SK-N-SH treated with all-trans-retinoic acid at 6 μM for 48 hours (cell line): ENCODE results near the gene PIH1D1.

ENCODE experiments used
- ATAC-seq: fragments of 200-7000 bp; cut with Tn5 transposase; 3 replicates; pipeline ENCODE4 v1.9.1; 2020; ENCODE audit warnings: mild to moderate bottlenecking, moderate library complexity
- ARNTL ChIP-seq: fragments of 450-650 bp; formaldehyde crosslinking; IDR thresholded peaks from 2 replicates; pipeline ENCODE4 v1.5.0; 2020; ENCODE audit warnings: low read depth, mild to moderate bottlenecking, moderate library complexity, borderline replicate concordance
- BACH2 ChIP-seq: fragments of 250-450 bp; sonication (Bioruptor Pico); IDR thresholded peaks from 2 replicates; pipeline ENCODE4 v1.9.0; 2021; ENCODE audit warnings: mild to moderate bottlenecking, borderline replicate concordance
- CSDC2 ChIP-seq: fragments of 250-450 bp; sonication (Bioruptor Pico); IDR thresholded peaks from 2 replicates; pipeline ENCODE4 v1.5.0; 2020; ENCODE audit warnings: mild to moderate bottlenecking, moderate library complexity
- ESRRG ChIP-seq: fragments of 250-450 bp; sonication (Bioruptor Pico); IDR thresholded peaks from 2 replicates; pipeline ENCODE4 v1.6.1; 2021; ENCODE audit warnings: mild to moderate bottlenecking
- GLIS3 ChIP-seq: fragments of 250-450 bp; sonication (Bioruptor Pico); IDR thresholded peaks from 2 replicates; pipeline ENCODE4 v1.5.0; 2020; ENCODE audit warnings: mild to moderate bottlenecking, moderate library complexity
- ISL1 ChIP-seq: fragments of 250-450 bp; sonication (Bioruptor Pico); IDR thresholded peaks from 2 replicates; pipeline ENCODE4 v2.1.2; 2022; ENCODE audit warnings: mild to moderate bottlenecking, moderate library complexity
- PPARA ChIP-seq: fragments of 250-450 bp; sonication (Bioruptor Pico); IDR thresholded peaks from 2 replicates; pipeline ENCODE4 v1.5.0; 2020; ENCODE audit warnings: mild to moderate bottlenecking, borderline replicate concordance
- RARB ChIP-seq: fragments of 250-450 bp; sonication (Bioruptor Pico); IDR thresholded peaks from 2 replicates; pipeline ENCODE4 v1.8.0; 2021; ENCODE audit warnings: mild to moderate bottlenecking, moderate library complexity
- SNAI2 ChIP-seq: fragments of 250-450 bp; sonication (Bioruptor Pico); IDR thresholded peaks from 2 replicates; pipeline ENCODE4 v1.5.0; 2020; ENCODE audit warnings: mild to moderate bottlenecking, moderate library complexity
- TCF4 ChIP-seq: fragments of 250-450 bp; sonication (Bioruptor Pico); IDR thresholded peaks from 2 replicates; pipeline ENCODE4 v1.8.0; 2021; ENCODE audit warnings: mild to moderate bottlenecking, moderate library complexity, borderline replicate concordance
- TOX ChIP-seq: fragments of 250-450 bp; sonication (Bioruptor Pico); IDR thresholded peaks from 2 replicates; pipeline ENCODE4 v1.8.0; 2021; ENCODE audit warnings: mild to moderate bottlenecking, moderate library complexity, borderline replicate concordance
- ZC3H10 ChIP-seq: fragments of 250-450 bp; sonication (Bioruptor Pico); IDR thresholded peaks from 2 replicates; pipeline ENCODE4 v1.5.1; 2021; ENCODE audit warnings: mild to moderate bottlenecking, moderate library complexity
- ZFP3 ChIP-seq: fragments of 250-450 bp; sonication (Bioruptor Pico); IDR thresholded peaks from 2 replicates; pipeline ENCODE4 v1.5.0; 2020; ENCODE audit warnings: mild to moderate bottlenecking, moderate library complexity
- ZFP30 ChIP-seq: fragments of 450-650 bp; formaldehyde crosslinking; IDR thresholded peaks from 2 replicates; pipeline ENCODE4 v1.5.0; 2022; ENCODE audit warnings: mild to moderate bottlenecking, moderate library complexity
- ZNF565 ChIP-seq: fragments of 450-650 bp; formaldehyde crosslinking; conservative IDR thresholded peaks from 2 replicates; pipeline ENCODE4 v1.5.0; 2020; ENCODE audit warnings: low read depth, mild to moderate bottlenecking, moderate library complexity
- ZNF8 ChIP-seq: fragments of 450-650 bp; formaldehyde crosslinking; IDR thresholded peaks from 2 replicates; pipeline ENCODE4 v1.5.0; 2020; ENCODE audit warnings: mild to moderate bottlenecking, moderate library complexity
- TF ChIP-seq, protein P1 (sequence below): fragments of 250-450 bp; sonication (Bioruptor Pico); IDR thresholded peaks from 2 replicates; pipeline ENCODE4 v1.5.1; 2021; ENCODE audit warnings: mild to moderate bottlenecking, moderate library complexity
- TF ChIP-seq, protein P2 (sequence below): fragments of 250-450 bp; sonication (Bioruptor Pico); IDR thresholded peaks from 2 replicates; pipeline ENCODE4 v1.5.1; 2020; ENCODE audit warnings: low read depth, mild to moderate bottlenecking, moderate library complexity
- TF ChIP-seq, protein P3 (sequence below): fragments of 250-450 bp; sonication (Bioruptor Pico); IDR thresholded peaks from 2 replicates; pipeline ENCODE4 v1.8.0; 2020; ENCODE audit warnings: mild to moderate bottlenecking, moderate library complexity, borderline replicate concordance
- TF ChIP-seq, protein P4 (sequence below): fragments of 250-450 bp; sonication (Bioruptor Pico); IDR thresholded peaks from 2 replicates; pipeline ENCODE4 v1.8.0; 2021; ENCODE audit warnings: low read depth, mild to moderate bottlenecking, moderate library complexity, borderline replicate concordance
- TF ChIP-seq, protein P5 (sequence below): fragments of 250-450 bp; sonication (Bioruptor Pico); IDR thresholded peaks from 2 replicates; pipeline ENCODE4 v1.5.0; 2020; ENCODE audit warnings: mild to moderate bottlenecking, moderate library complexity

PIH1D1 gene

DNA sequence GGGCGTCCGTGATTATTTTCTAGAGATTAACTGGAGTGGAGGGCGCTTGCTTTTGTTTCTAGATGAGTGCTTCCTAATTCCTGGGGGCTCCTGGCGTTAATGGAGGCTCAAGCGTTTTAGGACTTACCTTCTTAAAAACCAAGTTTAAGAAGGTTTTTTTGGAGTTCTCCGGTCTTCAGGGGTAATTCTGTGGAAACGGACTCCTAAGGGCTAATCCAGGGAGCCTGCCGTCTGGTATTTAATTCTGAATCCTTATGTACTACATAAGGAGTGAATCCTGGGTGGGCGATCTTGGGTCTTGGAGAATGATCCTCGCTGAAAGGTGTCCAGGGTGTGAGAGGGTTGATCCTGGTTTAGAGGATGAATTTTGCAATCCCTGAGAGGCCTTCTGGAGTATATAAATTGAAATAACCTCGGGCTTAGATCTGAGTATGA is 45.0 kb upstream of the PIH1D1 start (continued):
- TF ChIP-seq, protein P1, sequence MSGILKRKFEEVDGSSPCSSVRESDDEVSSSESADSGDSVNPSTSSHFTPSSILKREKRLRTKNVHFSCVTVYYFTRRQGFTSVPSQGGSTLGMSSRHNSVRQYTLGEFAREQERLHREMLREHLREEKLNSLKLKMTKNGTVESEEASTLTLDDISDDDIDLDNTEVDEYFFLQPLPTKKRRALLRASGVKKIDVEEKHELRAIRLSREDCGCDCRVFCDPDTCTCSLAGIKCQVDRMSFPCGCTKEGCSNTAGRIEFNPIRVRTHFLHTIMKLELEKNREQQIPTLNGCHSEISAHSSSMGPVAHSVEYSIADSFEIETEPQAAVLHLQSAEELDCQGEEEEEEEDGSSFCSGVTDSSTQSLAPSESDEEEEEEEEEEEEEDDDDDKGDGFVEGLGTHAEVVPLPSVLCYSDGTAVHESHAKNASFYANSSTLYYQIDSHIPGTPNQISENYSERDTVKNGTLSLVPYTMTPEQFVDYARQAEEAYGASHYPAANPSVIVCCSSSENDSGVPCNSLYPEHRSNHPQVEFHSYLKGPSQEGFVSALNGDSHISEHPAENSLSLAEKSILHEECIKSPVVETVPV = no peak
- TF ChIP-seq SNAI2 (CRISPR knock-in tag) (no peak), PPARA (CRISPR knock-in tag) (no peak)

DNA sequence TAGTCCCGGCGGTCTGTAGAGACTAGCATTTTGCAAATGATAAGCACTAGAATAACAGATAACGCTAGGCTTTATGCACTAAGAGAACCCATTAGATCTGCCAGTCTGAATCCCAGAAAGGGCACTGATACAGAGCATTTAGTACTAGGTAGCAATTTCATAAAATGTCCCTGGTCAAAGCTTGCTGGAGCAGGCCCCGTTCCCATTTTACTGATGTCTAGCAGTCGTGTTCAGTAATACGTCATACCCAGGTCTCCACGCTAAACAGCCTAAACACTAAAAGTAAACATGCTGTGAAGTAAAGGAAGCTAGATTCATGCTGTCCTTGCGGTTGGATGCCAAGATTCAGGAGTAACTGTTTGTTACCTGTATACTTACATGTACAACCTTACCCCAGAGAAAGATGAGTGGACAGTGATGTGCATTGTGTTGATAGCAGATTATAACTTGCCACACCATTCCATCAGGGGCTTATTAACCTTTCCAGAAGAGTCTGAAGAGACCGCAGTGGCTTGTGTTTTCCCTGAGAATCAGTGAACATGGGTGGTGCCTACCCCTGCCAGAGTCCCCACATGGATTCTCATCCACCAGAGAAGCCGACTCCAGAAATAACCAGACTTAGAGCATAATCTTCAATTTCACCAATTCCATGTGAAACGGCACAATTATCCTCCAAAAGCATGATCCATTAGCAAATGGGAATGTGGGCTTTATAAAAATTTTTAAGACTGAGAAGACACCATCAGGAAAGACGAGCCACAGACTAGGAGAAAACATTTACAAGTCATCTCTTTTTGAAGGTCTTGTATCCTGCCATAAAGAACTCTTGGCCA is 41.2 kb upstream of the PIH1D1 start:
- ATAC-seq = no peak
- TF ChIP-seq ZFP30 (peak; percentile 9; the same call in 1 of the 2 replicates), ZNF565 (CRISPR knock-in tag) (no peak), SNAI2 (CRISPR knock-in tag) (no peak), ZFP3 (CRISPR knock-in tag) (no peak), CSDC2 (CRISPR knock-in tag) (no peak), ZNF8 (CRISPR knock-in tag) (no peak), GLIS3 (peak; percentile 80), TCF4 (CRISPR knock-in tag) (no peak), BACH2 (CRISPR knock-in tag) (no peak), TOX (0 out of 2 replicates have a peak, but pooled peaks have one; percentile 10), ARNTL (CRISPR knock-in tag) (no peak), ISL1 (no peak), PPARA (CRISPR knock-in tag) (no peak), ESRRG (CRISPR knock-in tag) (peak; percentile 80; the same call in 1 of the 2 replicates), ZC3H10 (CRISPR knock-in tag) (0 out of 2 replicates have a peak, but pooled peaks have one; percentile 32), RARB (CRISPR knock-in tag) (no peak; the same call in 1 of the 2 replicates)
- TF ChIP-seq, protein P2, sequence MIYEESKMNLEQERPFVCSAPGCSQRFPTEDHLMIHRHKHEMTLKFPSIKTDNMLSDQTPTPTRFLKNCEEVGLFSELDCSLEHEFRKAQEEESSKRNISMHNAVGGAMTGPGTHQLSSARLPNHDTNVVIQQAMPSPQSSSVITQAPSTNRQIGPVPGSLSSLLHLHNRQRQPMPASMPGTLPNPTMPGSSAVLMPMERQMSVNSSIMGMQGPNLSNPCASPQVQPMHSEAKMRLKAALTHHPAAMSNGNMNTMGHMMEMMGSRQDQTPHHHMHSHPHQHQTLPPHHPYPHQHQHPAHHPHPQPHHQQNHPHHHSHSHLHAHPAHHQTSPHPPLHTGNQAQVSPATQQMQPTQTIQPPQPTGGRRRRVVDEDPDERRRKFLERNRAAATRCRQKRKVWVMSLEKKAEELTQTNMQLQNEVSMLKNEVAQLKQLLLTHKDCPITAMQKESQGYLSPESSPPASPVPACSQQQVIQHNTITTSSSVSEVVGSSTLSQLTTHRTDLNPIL = peak; percentile 75
- TF ChIP-seq, protein P3, sequence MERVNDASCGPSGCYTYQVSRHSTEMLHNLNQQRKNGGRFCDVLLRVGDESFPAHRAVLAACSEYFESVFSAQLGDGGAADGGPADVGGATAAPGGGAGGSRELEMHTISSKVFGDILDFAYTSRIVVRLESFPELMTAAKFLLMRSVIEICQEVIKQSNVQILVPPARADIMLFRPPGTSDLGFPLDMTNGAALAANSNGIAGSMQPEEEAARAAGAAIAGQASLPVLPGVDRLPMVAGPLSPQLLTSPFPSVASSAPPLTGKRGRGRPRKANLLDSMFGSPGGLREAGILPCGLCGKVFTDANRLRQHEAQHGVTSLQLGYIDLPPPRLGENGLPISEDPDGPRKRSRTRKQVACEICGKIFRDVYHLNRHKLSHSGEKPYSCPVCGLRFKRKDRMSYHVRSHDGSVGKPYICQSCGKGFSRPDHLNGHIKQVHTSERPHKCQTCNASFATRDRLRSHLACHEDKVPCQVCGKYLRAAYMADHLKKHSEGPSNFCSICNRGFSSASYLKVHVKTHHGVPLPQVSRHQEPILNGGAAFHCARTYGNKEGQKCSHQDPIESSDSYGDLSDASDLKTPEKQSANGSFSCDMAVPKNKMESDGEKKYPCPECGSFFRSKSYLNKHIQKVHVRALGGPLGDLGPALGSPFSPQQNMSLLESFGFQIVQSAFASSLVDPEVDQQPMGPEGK (CRISPR knock-in tag) = no peak
- TF ChIP-seq, protein P4, sequence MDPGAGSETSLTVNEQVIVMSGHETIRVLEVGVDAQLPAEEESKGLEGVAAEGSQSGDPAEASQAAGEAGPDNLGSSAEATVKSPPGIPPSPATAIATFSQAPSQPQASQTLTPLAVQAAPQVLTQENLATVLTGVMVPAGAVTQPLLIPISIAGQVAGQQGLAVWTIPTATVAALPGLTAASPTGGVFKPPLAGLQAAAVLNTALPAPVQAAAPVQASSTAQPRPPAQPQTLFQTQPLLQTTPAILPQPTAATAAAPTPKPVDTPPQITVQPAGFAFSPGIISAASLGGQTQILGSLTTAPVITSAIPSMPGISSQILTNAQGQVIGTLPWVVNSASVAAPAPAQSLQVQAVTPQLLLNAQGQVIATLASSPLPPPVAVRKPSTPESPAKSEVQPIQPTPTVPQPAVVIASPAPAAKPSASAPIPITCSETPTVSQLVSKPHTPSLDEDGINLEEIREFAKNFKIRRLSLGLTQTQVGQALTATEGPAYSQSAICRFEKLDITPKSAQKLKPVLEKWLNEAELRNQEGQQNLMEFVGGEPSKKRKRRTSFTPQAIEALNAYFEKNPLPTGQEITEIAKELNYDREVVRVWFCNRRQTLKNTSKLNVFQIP (CRISPR knock-in tag) = 0 out of 2 replicates have a peak, but pooled peaks have one; percentile 13
- TF ChIP-seq, protein P5, sequence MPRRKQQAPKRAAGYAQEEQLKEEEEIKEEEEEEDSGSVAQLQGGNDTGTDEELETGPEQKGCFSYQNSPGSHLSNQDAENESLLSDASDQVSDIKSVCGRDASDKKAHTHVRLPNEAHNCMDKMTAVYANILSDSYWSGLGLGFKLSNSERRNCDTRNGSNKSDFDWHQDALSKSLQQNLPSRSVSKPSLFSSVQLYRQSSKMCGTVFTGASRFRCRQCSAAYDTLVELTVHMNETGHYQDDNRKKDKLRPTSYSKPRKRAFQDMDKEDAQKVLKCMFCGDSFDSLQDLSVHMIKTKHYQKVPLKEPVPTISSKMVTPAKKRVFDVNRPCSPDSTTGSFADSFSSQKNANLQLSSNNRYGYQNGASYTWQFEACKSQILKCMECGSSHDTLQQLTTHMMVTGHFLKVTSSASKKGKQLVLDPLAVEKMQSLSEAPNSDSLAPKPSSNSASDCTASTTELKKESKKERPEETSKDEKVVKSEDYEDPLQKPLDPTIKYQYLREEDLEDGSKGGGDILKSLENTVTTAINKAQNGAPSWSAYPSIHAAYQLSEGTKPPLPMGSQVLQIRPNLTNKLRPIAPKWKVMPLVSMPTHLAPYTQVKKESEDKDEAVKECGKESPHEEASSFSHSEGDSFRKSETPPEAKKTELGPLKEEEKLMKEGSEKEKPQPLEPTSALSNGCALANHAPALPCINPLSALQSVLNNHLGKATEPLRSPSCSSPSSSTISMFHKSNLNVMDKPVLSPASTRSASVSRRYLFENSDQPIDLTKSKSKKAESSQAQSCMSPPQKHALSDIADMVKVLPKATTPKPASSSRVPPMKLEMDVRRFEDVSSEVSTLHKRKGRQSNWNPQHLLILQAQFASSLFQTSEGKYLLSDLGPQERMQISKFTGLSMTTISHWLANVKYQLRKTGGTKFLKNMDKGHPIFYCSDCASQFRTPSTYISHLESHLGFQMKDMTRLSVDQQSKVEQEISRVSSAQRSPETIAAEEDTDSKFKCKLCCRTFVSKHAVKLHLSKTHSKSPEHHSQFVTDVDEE (CRISPR knock-in tag) = no peak
